HG03342 (cell line): Measurements from ENCODE around the gene AMH.
A peak's percentile ranks its signal among the peaks of the same experiment; 100 is the strongest.
"Not testable (repeated sequence)": the region's sequence is repeated elsewhere in the genome, so short reads cannot be mapped to it uniquely, and the experiment has no call there.

Experiments used
- ATAC-seq: cut with Tn5 transposase; IDR thresholded peaks from one replicate; pipeline ENCODE4 v1.9.1; 2021; ENCODE audit warnings: mild to moderate bottlenecking, moderate library complexity; ENCODE audit not compliant: unreplicated experiment

AMH gene

GRCh38 chr19:2269244-2270156 lies 20.4 kb downstream of the AMH start:
- peak; percentile 47 for ATAC-seq

GRCh38 chr19:2270157-2270422 lies 21.0 kb downstream of the AMH start:
- ATAC-seq: no peak

- ATAC-seq: no peak
Measured at GRCh38 chr19:2270423-2271233, 21.5 kb downstream of the AMH start.

- ATAC-seq: no peak
Measured at GRCh38 chr19:2271234-2272103, 22.3 kb downstream of the AMH start.

- ATAC-seq: peak; percentile 37
Measured at GRCh38 chr19:2273356-2274184, 24.4 kb downstream of the AMH start.

GRCh38 chr19:2274185-2274711 lies 25.1 kb downstream of the AMH start:
- ATAC-seq: no peak

- ATAC-seq: no peak
Measured at GRCh38 chr19:2274931-2275535, 25.9 kb downstream of the AMH start.

GRCh38 chr19:2275588-2276428 lies 26.7 kb downstream of the AMH start:
- ATAC-seq: no peak

GRCh38 chr19:2276429-2276986 lies 27.4 kb downstream of the AMH start:
- no peak for ATAC-seq

GRCh38 chr19:2277138-2277537 lies 28.0 kb downstream of the AMH start:
- ATAC-seq: no peak

- no peak for ATAC-seq
Measured at GRCh38 chr19:2278459-2279158, 29.5 kb downstream of the AMH start.

- no peak for ATAC-seq
Measured at GRCh38 chr19:2280633-2281264, 31.6 kb downstream of the AMH start.

GRCh38 chr19:2281265-2282061 lies 32.3 kb downstream of the AMH start:
- ATAC-seq: not testable (repeated sequence)

GRCh38 chr19:2282062-2282861 lies 33.1 kb downstream of the AMH start, which contains the start of gene PEAK3:
Gene PEAK3, minus strand, starts transcription at chr19:2282175. Its CDS starts 1,244 bp downstream, at chr19:2280931.
- ATAC-seq: no peak

- ATAC-seq: no peak
Measured at GRCh38 chr19:2282862-2283237, 33.7 kb downstream of the AMH start.
